Upper lobe of left lung (tissue), 4 donors: ENCODE measurements around the gene CEP192.

Experiments
- CTCF ChIP-seq, 6 experiments: fragments of 450-650 bp in 4 of 6; fragments of 200-600 bp in 2 of 6; sonication (generic) in 2 of 6; IDR thresholded peaks; one replicate each; pipeline ENCODE4 v1.5.1; 2016 to 2019; ENCODE audit warnings: antibody characterized with exemption in 6 of 6
- EP300 ChIP-seq, 4 donors: sonication (generic); formaldehyde crosslinking; IDR thresholded peaks; one replicate each; pipeline ENCODE4 v1.5.1; 2017; ENCODE audit warnings: antibody characterized with exemption in 4 of 4, control low read depth in 2 of 4
- POLR2AphosphoS5 ChIP-seq, 2 donors: sonication (generic); formaldehyde crosslinking; IDR thresholded peaks; one replicate each; pipeline ENCODE4 v1.5.1; 2017; ENCODE audit warnings: antibody characterized with exemption in 2 of 2

GRCh38 chr18:13039806-13040205 lies 48.6 kb downstream of the CEP192 start:
- TF ChIP-seq CTCF (IDR thresholded peaks at IDR 0.05): no peak
- no peak for TF ChIP-seq POLR2AphosphoS5 (IDR thresholded peaks at IDR 0.05)
- TF ChIP-seq EP300 (IDR thresholded peaks at IDR 0.05): no peak
